Liver (tissue), 9 donors: Measurements from ENCODE around the gene SLC9C1. TPM values are rescaled to one million over a fixed set of nuclear protein-coding genes. Genes with fewer than 3 reads are reported as not detected.

Source experiments
- DNase-seq: peaks from one replicate; pipeline ENCODE4 v3.0.0-alpha.2; 2017; ENCODE audit warnings: low spot score
- H3K27ac ChIP-seq, 2 donors: one replicate each; pipeline ENCODE4 v1.7.0; 2013; ENCODE audit warnings: inconsistent platforms in 2 of 2, low read length in 2 of 2, control low read depth in 1 of 2, low read depth in 1 of 2, mild to moderate bottlenecking in 1 of 2
- H3K27me3 ChIP-seq, 4 donors: one replicate each; pipeline versions ENCODE4 v1.6.1 to v1.7.0; 2013; ENCODE audit warnings: low read length in 3 of 4, inconsistent platforms in 1 of 4, mild to moderate bottlenecking in 1 of 4, moderate library complexity in 1 of 4; ENCODE audit not compliant: control insufficient read depth in 4 of 4, insufficient read depth in 4 of 4
- H3K36me3 ChIP-seq, 4 donors: one replicate each; pipeline versions ENCODE4 v1.6.1 to v1.7.0; 2013; ENCODE audit warnings: low read length in 3 of 4, mild to moderate bottlenecking in 3 of 4, low read depth in 1 of 4, moderate library complexity in 1 of 4; ENCODE audit not compliant: control insufficient read depth in 4 of 4, insufficient read depth in 3 of 4
- H3K4me1 ChIP-seq, 4 donors: one replicate each; pipeline versions ENCODE4 v1.6.1 to v1.7.0; 2013; ENCODE audit warnings: low read length in 3 of 4, mild to moderate bottlenecking in 3 of 4, moderate library complexity in 1 of 4; ENCODE audit not compliant: control insufficient read depth in 4 of 4, insufficient read depth in 4 of 4
- H3K4me3 ChIP-seq, 3 donors: one replicate each; pipeline versions ENCODE4 v1.6.1 to v1.7.0; 2013; ENCODE audit warnings: low read length in 3 of 3, control low read depth in 1 of 3, low read depth in 1 of 3, mild to moderate bottlenecking in 1 of 3
- H3K9ac ChIP-seq, 2 donors: one replicate each; pipeline ENCODE4 v1.7.0; 2013; ENCODE audit warnings: low read length in 2 of 2, mild to moderate bottlenecking in 2 of 2, moderate library complexity in 2 of 2, control low read depth in 1 of 2, low read depth in 1 of 2
- H3K9me3 ChIP-seq, 4 donors: one replicate each; pipeline versions ENCODE4 v1.6.1 to v1.7.0; 2013; ENCODE audit warnings: low read length in 3 of 4; ENCODE audit not compliant: control insufficient read depth in 4 of 4
- EGR1 ChIP-seq, 2 donors: IDR thresholded peaks; 2 replicates each; pipeline ENCODE4 v1.6.1; 2016 to 2018; ENCODE audit warnings: antibody characterized with exemption in 2 of 2, low read depth in 2 of 2
- FOXA1 ChIP-seq: IDR thresholded peaks from 2 replicates; pipeline ENCODE4 v1.6.1; 2016; ENCODE audit warnings: antibody characterized with exemption
- GABPA ChIP-seq, 2 donors: IDR thresholded peaks in 1 of 2; conservative IDR thresholded peaks in 1 of 2; 2 replicates each; pipeline ENCODE4 v1.6.1; 2016; ENCODE audit warnings: antibody characterized with exemption in 2 of 2, mild to moderate bottlenecking in 1 of 2, moderate library complexity in 1 of 2
- HNF4A ChIP-seq, 2 donors: conservative IDR thresholded peaks; 2 replicates each; pipeline ENCODE4 v1.6.1; 2016; ENCODE audit warnings: antibody characterized with exemption in 2 of 2, mild to moderate bottlenecking in 2 of 2
- HNF4G ChIP-seq: IDR thresholded peaks from 2 replicates; pipeline ENCODE4 v1.6.1; 2016; ENCODE audit warnings: antibody characterized with exemption
- JUND ChIP-seq, 2 donors: IDR thresholded peaks; 2 replicates each; pipeline ENCODE4 v1.6.1; 2016; ENCODE audit warnings: antibody characterized with exemption in 2 of 2
- MAX ChIP-seq: IDR thresholded peaks from 2 replicates; pipeline ENCODE4 v1.6.1; 2016; ENCODE audit warnings: antibody characterized with exemption
- NR2F2 ChIP-seq: IDR thresholded peaks from 2 replicates; pipeline ENCODE4 v1.6.1; 2016; ENCODE audit warnings: antibody characterized with exemption
- RAD21 ChIP-seq, 2 donors: IDR thresholded peaks; 2 replicates each; pipeline ENCODE4 v1.6.1; 2016; ENCODE audit warnings: antibody characterized with exemption in 2 of 2, mild to moderate bottlenecking in 2 of 2
- REST ChIP-seq: IDR thresholded peaks from 2 replicates; pipeline ENCODE4 v1.6.1; 2016; ENCODE audit warnings: antibody characterized with exemption, mild to moderate bottlenecking
- RXRA ChIP-seq, 2 donors: IDR thresholded peaks; 2 replicates each; pipeline ENCODE4 v1.6.1; 2017 to 2018; ENCODE audit warnings: antibody characterized with exemption in 2 of 2, mild to moderate bottlenecking in 1 of 2
- SP1 ChIP-seq: IDR thresholded peaks from 2 replicates; pipeline ENCODE4 v1.6.1; 2018; ENCODE audit warnings: antibody characterized with exemption, mild to moderate bottlenecking
- TAF1 ChIP-seq: conservative IDR thresholded peaks from 2 replicates; pipeline ENCODE4 v1.6.1; 2016; ENCODE audit warnings: antibody characterized with exemption, mild to moderate bottlenecking
- YY1 ChIP-seq: IDR thresholded peaks from 2 replicates; pipeline ENCODE4 v1.6.1; 2016; ENCODE audit warnings: antibody characterized with exemption, mild to moderate bottlenecking
- ZBTB33 ChIP-seq: IDR thresholded peaks from 2 replicates; pipeline ENCODE4 v1.6.1; 2016; ENCODE audit warnings: antibody characterized with exemption
- WGBS: extraction: QIAGEN DNeasy Blood & Tissue Kit; methylation state at CpG from one replicate; pipeline ENCODE4 v1.1.7; 2013; 5-methylcytosine and 5-hydroxymethylcytosine counted together
- polyA plus RNA-seq, 2 donors: library from polyadenylated mRNA; stranded (reverse) in 1 of 2; unstranded in 1 of 2; fragments of 200-250 nt in 1 of 2; fragments of >200 nt in 1 of 2; fragmentation: Nextera tagmentation in 1 of 2; extraction: Ambion mirVana in 1 of 2; gene quantifications; one replicate each; pipeline versions ENCODE4 v1.2.1 to v1.2.3, GENCODE V29; 2013 to 2015
- total RNA-seq, 2 donors: library from RNA; depleted of rRNA; stranded (reverse); fragments of >200 nt; gene quantifications; one replicate each; pipeline ENCODE4 v1.2.3, GENCODE V29; 2014
- donor health status: healthy.
- donor health status: healthy.
- donor health status: healthy.
- donor health status: healthy.
- donor health status: healthy.

Gene SLC9C1
- total and polyA plus RNA-seq, 4 donors: 0.28 TPM; not detected in 3

GRCh38 chr3:112320691-112321090, 26.7 kb upstream of the SLC9C1 start:
- 83% methylated on average over 1 of the region's 1 CpG for WGBS
- TF ChIP-seq SP1 (no peak), ZBTB33 (no peak), JUND (IDR thresholded peaks at IDR 0.05) (no peak), RAD21 (IDR thresholded peaks at IDR 0.05) (no peak), HNF4G (no peak), EGR1 (IDR thresholded peaks at IDR 0.05; ENCODE audit: low read depth in 2 of 2) (no peak), YY1 (no peak), MAX (no peak), GABPA (IDR thresholded peaks at IDR 0.05 in 1 of 2, conservative IDR thresholded peaks at IDR 0.05 in 1 of 2) (no peak), FOXA1 (no peak), NR2F2 (no peak), RXRA (IDR thresholded peaks at IDR 0.05) (no peak)
- no peak overlapping the region for H3K4me3 ChIP-seq
- no peak overlapping the region for H3K27ac ChIP-seq
- no peaks in the 10 kb centered on the region for H3K4me1 ChIP-seq
- DNase-seq: no peak
- no peaks in the 10 kb centered on the region for H3K9me3 ChIP-seq
- no peak overlapping the region for H3K9ac ChIP-seq
- H3K27me3 ChIP-seq: peaks cover 0 to 6% (median 3%) of the 10 kb centered on the region in 4 donors
- H3K36me3 ChIP-seq: no peaks in the 10 kb centered on the region

- Histone ChIP-seq H3K27me3 (peaks cover 0 to 6% (median 3%) of the 10 kb centered on the region in 4 donors), H3K27ac (no peak overlapping the region), H3K4me1 (no peaks in the 10 kb centered on the region), H3K9me3 (no peaks in the 10 kb centered on the region), H3K9ac (no peak overlapping the region), H3K4me3 (no peak overlapping the region), H3K36me3 (no peaks in the 10 kb centered on the region)
- 65% methylated on average over 4 of the region's 4 CpGs for WGBS
- no peak for TF ChIP-seq RXRA (IDR thresholded peaks at IDR 0.05)
- no peak for TF ChIP-seq GABPA (IDR thresholded peaks at IDR 0.05 in 1 of 2, conservative IDR thresholded peaks at IDR 0.05 in 1 of 2)
- DNase-seq: no peak
Measured at GRCh38 chr3:112319516-112320276, 25.7 kb upstream of the SLC9C1 start.

- TF ChIP-seq RXRA (IDR thresholded peaks at IDR 0.05): no peak
- no peak for TF ChIP-seq MAX
- no peak for TF ChIP-seq HNF4A (conservative IDR thresholded peaks at IDR 0.05)
- TF ChIP-seq TAF1: no peak
- TF ChIP-seq NR2F2: no peak
- TF ChIP-seq RAD21 (IDR thresholded peaks at IDR 0.05): no peak
- no peak for TF ChIP-seq REST
- TF ChIP-seq YY1: no peak
- TF ChIP-seq JUND (IDR thresholded peaks at IDR 0.05): no peak
- TF ChIP-seq ZBTB33: no peak
- no peak for DNase-seq
- H3K4me1 ChIP-seq: no peaks in the 10 kb centered on the region
- no peaks in the 10 kb centered on the region for H3K27me3 ChIP-seq
- WGBS: 46% methylated on average over 1 of the region's 1 CpG
- H3K4me3 ChIP-seq: no peak overlapping the region
- H3K36me3 ChIP-seq: no peaks in the 10 kb centered on the region
- H3K9me3 ChIP-seq: no peaks in the 10 kb centered on the region
- no peak overlapping the region for H3K9ac ChIP-seq
- no peak overlapping the region for H3K27ac ChIP-seq
Measured at GRCh38 chr3:112315791-112316190, 21.8 kb upstream of the SLC9C1 start.
